Measurements from ENCODE around the gene COL17A1.

DNA sequence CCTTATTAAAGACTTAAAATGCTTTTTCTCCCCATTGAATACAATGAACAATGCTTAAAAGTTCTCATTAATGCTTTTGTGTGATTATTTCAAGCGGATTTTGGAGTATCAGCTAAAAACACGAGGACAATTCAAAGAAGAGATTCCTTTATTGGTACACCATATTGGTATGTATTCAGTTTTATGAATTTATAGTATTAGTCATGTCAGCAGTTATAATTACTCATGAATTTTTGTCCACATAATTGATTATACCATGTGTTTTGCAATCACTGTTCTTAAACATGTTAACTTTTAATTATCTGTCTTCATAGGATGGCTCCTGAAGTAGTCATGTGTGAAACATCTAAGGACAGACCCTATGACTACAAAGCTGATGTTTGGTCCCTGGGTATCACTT is 86.9 kb downstream of the COL17A1 start:
- TF ChIP-seq, protein P1, sequence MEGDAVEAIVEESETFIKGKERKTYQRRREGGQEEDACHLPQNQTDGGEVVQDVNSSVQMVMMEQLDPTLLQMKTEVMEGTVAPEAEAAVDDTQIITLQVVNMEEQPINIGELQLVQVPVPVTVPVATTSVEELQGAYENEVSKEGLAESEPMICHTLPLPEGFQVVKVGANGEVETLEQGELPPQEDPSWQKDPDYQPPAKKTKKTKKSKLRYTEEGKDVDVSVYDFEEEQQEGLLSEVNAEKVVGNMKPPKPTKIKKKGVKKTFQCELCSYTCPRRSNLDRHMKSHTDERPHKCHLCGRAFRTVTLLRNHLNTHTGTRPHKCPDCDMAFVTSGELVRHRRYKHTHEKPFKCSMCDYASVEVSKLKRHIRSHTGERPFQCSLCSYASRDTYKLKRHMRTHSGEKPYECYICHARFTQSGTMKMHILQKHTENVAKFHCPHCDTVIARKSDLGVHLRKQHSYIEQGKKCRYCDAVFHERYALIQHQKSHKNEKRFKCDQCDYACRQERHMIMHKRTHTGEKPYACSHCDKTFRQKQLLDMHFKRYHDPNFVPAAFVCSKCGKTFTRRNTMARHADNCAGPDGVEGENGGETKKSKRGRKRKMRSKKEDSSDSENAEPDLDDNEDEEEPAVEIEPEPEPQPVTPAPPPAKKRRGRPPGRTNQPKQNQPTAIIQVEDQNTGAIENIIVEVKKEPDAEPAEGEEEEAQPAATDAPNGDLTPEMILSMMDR (IDR thresholded peaks at IDR 0.05; ENCODE audit: low read length): no peak
- TF ChIP-seq EZH2 (optimal IDR thresholded peaks at IDR 0.05; ENCODE audit: low read depth, low read length) (no peak), EZH2phosphoT487 (IDR thresholded peaks at IDR 0.05; ENCODE audit: low read length) (no peak)

Data from MM.1S (cell line).